Chondrocyte (in vitro differentiated cells): Measurements from ENCODE around the gene NBPF15. TPM values are rescaled to one million over a fixed set of nuclear protein-coding genes. Genes with fewer than 3 reads are reported as not detected.
"Not testable (repeated sequence)": the region's sequence is repeated elsewhere in the genome, so short reads cannot be mapped to it uniquely, and the experiment has no call there.

Experiments
- DNase-seq: peaks from one replicate; pipeline ENCODE4 v3.0.0; 2021; ENCODE audit warnings: mixed read lengths, low spot score
- H3K27ac Mint-ChIP-seq: one replicate; pipeline ENCODE4 v1.8.0; 2021; ENCODE audit warnings: mild to moderate bottlenecking, moderate library complexity, mixed read lengths; ENCODE audit not compliant: unreplicated experiment
- H3K27me3 Mint-ChIP-seq: 2 replicates; pipeline ENCODE4 v1.8.0; 2021; ENCODE audit warnings: low read depth, mixed read lengths
- H3K36me3 Mint-ChIP-seq: 2 replicates; pipeline ENCODE4 v1.8.0; 2021; ENCODE audit warnings: low read depth, mixed read lengths
- H3K4me1 Mint-ChIP-seq: 2 replicates; pipeline ENCODE4 v1.8.0; 2021; ENCODE audit warnings: low read depth, mild to moderate bottlenecking, mixed read lengths
- H3K4me3 Mint-ChIP-seq: one replicate; pipeline ENCODE4 v1.8.0; 2021; ENCODE audit warnings: mild to moderate bottlenecking, moderate library complexity, mixed read lengths; ENCODE audit not compliant: unreplicated experiment
- H3K9me3 Mint-ChIP-seq: 2 replicates; pipeline ENCODE4 v1.8.0; 2021; ENCODE audit warnings: low read depth, mixed read lengths
- long read RNA-seq: library from polyadenylated mRNA; stranded (forward); transcript quantifications from one replicate; pipeline ENCODE4 v2.0.0, GENCODE V29; 2021
- total RNA-seq: library from RNA; stranded (reverse); gene quantifications from 3 replicates; pipeline ENCODE4 v1.2.1, GENCODE V29; 2021
- TF ChIP-seq, protein P1 (sequence below): fragments of 200-600 bp; sonication (generic); IDR thresholded peaks from 2 replicates; pipeline ENCODE4 v1.5.0; 2021; ENCODE audit warnings: antibody characterized with exemption, mild to moderate bottlenecking, moderate library complexity

Gene NBPF15, protein sequence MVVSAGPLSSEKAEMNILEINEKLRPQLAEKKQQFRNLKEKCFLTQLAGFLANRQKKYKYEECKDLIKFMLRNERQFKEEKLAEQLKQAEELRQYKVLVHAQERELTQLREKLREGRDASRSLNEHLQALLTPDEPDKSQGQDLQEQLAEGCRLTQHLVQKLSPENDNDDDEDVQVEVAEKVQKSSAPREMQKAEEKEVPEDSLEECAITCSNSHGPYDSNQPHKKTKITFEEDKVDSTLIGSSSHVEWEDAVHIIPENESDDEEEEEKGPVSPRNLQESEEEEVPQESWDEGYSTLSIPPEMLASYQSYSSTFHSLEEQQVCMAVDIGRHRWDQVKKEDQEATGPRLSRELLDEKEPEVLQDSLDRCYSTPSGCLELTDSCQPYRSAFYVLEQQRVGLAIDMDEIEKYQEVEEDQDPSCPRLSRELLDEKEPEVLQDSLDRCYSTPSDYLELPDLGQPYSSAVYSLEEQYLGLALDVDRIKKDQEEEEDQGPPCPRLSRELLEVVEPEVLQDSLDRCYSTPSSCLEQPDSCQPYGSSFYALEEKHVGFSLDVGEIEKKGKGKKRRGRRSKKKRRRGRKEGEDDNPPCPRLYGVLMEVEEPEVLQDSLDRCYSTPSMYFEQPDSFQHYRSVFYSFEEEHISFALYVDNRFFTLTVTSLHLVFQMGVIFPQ
- 54.1 to 64.2 TPM (median 59.2 TPM) in 3 replicates for total RNA-seq
- long read RNA-seq, partial matches to known transcripts: 3 of 50 reads
- long read RNA-seq, other reads (novel, unspliced or antisense): 47 of 50 reads

DNA sequence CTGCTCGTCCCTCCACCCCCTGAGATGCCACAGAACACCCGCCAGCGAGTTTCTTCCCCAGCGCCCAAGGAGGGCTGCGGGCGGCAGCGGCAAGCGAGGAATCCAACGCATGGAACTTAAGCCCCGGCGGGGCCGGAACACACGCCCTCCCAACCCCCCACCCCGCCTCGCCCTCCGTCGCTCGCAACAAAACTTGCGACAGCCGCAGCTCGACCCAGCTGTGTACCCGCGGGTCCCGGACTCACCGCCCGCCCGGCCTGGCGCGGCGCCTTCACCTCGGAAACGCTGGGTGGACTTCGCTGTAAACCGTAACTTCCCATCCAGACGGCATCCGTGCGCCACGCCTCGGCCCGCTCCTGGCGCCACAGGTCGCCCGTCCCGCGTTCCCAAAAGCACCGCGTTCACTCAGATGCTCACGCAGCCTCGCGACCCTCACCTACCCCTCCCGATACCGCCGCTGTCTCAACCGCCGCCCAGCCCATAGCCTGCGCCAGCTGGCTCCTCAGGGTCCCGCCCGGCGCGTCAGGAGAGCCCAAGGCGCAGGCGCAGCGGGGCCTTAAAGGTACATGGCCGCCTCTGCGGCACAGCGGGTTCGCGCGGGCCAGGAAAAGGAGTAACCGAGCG lies at the start of gene NBPF15:
Gene NBPF15 (minus strand): TSS at position 534 of the 624 bp plus-strand sequence. CDS start 21,666 bp downstream, outside the sequence.
- not testable (repeated sequence) for DNase-seq, H3K27me3 Mint-ChIP-seq, H3K4me1 Mint-ChIP-seq, H3K36me3 Mint-ChIP-seq, H3K9me3 Mint-ChIP-seq
- H3K4me3 Mint-ChIP-seq: peak within 1 kb of the TSS; percentile 98
- H3K27ac Mint-ChIP-seq: peak within 1 kb of the TSS; percentile 94

DNA sequence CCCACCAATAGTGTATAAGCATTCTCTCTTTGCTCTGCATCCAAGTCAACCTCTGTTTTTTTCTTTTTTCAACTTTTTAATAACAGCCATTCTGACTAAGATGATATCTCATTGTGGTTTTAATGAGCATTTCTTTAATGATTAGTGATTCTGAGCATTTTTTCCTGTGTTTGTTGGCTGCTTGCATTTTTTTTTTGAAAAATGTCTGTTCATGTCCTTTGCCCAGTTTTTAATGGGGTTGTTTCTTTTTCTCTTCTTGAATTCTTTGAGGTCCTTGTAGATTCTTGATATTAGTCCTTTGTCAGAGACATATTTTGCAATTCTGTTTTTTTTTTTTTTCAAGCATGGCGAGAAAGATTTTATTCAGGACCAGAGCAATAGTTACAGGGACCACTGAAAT lies 35.0 kb upstream of the NBPF15 start:
- not testable (repeated sequence) for H3K36me3 Mint-ChIP-seq, H3K27ac Mint-ChIP-seq, DNase-seq, H3K4me1 Mint-ChIP-seq, H3K9me3 Mint-ChIP-seq, H3K4me3 Mint-ChIP-seq, H3K27me3 Mint-ChIP-seq

DNA sequence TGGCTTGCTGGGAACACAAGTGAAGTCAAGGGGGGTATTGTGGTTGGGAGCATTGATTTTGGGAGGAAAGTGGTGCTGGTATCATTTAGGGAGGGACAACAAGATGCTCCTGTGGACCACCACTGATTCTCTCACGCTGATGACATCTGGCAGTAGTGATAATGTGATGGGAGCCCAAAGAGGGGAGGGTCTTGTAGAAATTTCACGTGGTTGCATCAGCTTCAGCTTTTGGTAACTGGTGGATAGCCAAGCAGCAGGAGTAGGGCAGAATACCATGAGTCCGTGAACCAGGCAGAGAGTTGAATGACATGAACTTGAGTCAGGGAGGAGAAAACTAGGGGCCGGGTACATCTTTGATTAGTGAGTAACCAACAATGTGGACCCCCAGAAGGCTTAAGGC lies 32.7 kb upstream of the NBPF15 start:
- H3K27me3 Mint-ChIP-seq, H3K4me3 Mint-ChIP-seq, H3K27ac Mint-ChIP-seq, H3K4me1 Mint-ChIP-seq, H3K9me3 Mint-ChIP-seq, H3K36me3 Mint-ChIP-seq, DNase-seq: not testable (repeated sequence)

DNA sequence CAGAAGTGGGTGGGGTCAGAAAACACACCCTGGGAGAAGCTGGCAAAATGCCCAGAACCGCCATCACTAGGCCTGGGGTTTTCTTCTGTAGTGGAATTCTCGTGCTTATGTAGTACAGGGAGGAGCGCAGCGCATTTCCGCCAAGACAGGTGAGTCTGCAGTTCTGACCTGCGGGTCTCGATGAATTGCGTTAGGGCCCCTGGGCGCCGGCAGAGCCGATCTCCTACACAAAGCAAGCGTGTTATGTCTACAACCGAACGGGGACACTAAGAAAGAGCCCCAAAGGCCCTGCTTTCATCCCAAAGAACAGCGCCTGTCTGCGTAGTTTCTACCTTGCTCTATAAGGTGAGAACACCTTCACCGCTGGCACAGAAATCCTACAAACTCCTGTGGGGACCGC lies 28.9 kb upstream of the NBPF15 start:
- not testable (repeated sequence) for H3K9me3 Mint-ChIP-seq, DNase-seq, H3K27ac Mint-ChIP-seq, H3K4me3 Mint-ChIP-seq, H3K36me3 Mint-ChIP-seq, H3K4me1 Mint-ChIP-seq, H3K27me3 Mint-ChIP-seq

DNA sequence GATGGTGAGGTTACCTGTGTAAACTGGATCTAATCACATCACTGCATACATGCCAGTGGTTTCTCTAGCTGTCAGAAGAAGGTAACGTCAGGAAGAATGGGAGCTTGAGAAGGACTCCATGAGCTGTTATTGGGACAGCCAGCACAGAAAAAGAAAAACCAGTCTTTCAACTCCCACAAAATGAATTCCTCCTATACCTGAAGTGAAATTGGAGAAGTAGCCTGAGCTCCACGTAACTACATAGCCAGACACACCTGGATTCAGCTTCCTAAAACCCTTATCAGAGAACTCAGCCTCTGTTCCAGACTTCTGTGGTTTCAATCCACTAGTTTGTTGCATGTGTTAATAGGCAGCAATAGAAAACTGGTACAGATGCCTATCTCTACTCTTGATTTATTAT lies 25.5 kb upstream of the NBPF15 start:
- H3K4me1 Mint-ChIP-seq, H3K9me3 Mint-ChIP-seq, H3K36me3 Mint-ChIP-seq: not testable (repeated sequence)

DNA sequence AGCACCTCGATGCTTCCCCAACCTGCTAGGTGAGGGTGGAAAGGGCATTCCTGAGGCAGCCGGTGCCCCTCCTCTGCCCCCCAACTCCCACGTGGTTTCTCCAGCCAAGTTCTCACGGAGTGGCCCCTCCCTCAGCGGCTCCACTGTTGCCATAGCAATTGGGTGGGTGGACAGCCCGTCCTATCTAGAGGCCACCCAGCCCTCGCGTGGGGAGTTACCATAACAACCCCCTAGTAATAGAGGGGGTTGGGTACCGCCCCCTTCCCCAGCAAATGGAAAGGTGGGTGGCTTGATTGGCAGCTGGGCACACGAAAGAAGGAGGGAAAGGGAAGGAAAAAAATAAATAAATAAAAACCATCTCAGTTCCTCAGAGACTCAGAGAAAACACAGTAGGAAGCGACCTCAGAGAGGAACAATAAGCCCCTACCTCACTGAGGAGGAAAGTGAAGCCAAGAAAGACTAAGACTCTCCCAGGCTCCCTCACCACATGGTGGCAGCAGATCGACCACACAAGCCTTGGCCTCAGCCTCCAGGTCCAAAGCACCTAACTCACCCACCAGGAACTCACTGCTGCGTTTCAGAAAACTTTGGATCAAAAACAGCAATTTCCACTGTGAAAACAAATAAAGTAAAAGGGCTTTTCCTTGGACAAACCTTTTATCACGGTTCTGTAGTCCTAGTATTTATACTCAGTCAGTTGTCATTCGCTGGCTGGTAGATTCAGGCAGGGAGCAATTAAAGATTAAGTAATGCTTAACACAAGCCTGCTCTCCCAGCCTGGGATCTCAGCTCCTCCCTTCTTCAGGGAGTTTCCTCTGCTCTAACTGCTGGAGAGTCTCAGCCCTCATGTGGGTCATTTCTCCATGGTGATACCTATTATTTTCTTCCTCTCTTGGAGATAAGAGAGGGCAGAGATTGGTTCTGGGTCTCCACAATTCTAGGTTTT lies 23.9 kb upstream of the NBPF15 start:
- not testable (repeated sequence) for H3K27ac Mint-ChIP-seq, H3K4me3 Mint-ChIP-seq, H3K9me3 Mint-ChIP-seq, H3K27me3 Mint-ChIP-seq, DNase-seq, H3K36me3 Mint-ChIP-seq, H3K4me1 Mint-ChIP-seq
- TF ChIP-seq, protein P1, sequence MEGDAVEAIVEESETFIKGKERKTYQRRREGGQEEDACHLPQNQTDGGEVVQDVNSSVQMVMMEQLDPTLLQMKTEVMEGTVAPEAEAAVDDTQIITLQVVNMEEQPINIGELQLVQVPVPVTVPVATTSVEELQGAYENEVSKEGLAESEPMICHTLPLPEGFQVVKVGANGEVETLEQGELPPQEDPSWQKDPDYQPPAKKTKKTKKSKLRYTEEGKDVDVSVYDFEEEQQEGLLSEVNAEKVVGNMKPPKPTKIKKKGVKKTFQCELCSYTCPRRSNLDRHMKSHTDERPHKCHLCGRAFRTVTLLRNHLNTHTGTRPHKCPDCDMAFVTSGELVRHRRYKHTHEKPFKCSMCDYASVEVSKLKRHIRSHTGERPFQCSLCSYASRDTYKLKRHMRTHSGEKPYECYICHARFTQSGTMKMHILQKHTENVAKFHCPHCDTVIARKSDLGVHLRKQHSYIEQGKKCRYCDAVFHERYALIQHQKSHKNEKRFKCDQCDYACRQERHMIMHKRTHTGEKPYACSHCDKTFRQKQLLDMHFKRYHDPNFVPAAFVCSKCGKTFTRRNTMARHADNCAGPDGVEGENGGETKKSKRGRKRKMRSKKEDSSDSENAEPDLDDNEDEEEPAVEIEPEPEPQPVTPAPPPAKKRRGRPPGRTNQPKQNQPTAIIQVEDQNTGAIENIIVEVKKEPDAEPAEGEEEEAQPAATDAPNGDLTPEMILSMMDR: peak; percentile 42

More for the DNA sequence above, 25.5 kb upstream of the NBPF15 start:
- H3K4me3 Mint-ChIP-seq, H3K27ac Mint-ChIP-seq, H3K27me3 Mint-ChIP-seq, DNase-seq: not testable (repeated sequence)

DNA sequence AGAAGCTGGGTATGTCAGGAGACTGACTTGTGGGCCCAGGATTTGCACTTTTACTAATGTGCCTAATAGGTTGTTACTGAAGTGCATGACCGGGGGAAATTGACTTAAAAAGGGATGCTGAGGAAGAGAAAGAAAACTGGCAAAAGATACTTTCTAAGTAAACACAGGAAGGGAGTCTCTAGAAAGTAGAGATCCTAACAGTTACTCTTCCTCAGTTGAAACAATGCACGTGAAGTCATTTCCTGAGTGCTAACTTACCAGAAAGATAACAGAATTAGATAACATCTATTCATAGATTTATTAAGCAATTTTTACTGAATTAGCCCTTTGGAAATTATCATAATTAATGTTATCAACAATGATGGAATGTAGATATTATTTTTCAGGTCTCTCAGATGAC lies 12.4 kb upstream of the NBPF15 start:
- H3K36me3 Mint-ChIP-seq, H3K4me3 Mint-ChIP-seq, H3K27me3 Mint-ChIP-seq, H3K4me1 Mint-ChIP-seq, H3K9me3 Mint-ChIP-seq, H3K27ac Mint-ChIP-seq, DNase-seq: not testable (repeated sequence)

DNA sequence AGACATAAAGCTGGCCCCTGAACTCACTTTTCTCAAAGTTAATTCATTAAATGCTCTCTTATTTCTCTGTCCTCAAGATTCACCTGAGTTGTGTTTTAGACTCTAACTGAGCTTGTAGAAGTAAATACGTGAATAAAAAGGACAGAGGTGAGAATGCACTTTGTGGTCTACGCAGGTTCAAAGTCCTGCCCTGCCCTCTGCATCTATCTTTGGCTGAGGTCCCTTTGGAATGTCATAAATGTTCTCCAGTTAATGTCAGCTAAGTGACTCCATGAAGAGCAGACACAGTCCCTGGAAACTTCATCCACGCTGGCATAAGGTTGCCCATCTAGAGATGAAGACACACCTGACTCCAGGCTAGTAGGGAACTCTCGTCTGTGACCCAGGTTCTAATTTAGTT lies 10.0 kb upstream of the NBPF15 start:
- DNase-seq, H3K27ac Mint-ChIP-seq, H3K36me3 Mint-ChIP-seq, H3K4me1 Mint-ChIP-seq, H3K9me3 Mint-ChIP-seq, H3K27me3 Mint-ChIP-seq, H3K4me3 Mint-ChIP-seq: not testable (repeated sequence)

DNA sequence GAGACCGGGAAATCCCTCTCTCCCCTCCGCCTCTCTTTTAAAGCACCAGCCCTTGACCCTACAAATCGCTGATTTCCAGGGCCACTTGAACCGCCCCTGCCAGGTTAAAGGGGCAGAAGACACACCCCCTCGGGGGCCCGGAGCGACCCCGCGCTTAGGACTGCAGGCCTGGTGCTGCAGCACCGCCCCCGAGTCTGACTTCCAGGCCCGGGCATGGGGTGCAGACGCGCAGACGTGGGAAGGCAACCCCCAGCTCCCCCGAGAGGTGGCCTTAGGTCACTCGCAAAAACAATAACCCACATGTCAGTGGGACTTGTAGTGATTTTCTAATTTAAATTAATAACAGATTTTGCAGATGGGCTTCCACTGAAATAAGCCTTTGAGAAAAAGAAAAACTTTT lies 309 bp upstream of the NBPF15 start:
- H3K36me3 Mint-ChIP-seq, DNase-seq, H3K27me3 Mint-ChIP-seq, H3K4me3 Mint-ChIP-seq, H3K9me3 Mint-ChIP-seq, H3K27ac Mint-ChIP-seq, H3K4me1 Mint-ChIP-seq: not testable (repeated sequence)

DNA sequence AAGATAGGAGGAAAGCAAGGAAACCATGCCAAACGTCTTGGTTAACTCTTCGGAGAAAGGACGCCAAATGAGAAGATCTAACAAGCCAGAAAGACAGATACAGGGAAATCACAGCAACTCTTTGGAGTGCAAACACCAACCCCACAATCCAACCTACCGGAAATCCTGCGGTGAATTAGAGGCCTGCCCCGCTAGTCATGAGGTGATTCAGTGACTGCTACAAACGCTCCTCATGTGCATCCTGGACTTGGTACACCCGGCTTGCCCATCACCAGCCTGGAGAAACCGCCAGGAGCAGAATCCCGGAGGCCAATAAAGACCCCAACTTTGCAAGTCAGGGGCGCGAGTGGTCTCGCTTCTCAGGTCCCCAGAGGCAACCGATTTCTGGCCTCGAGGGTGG lies 783 bp downstream of the NBPF15 start:
- not testable (repeated sequence) for DNase-seq, H3K36me3 Mint-ChIP-seq, H3K27me3 Mint-ChIP-seq, H3K9me3 Mint-ChIP-seq, H3K4me1 Mint-ChIP-seq
- Mint-ChIP-seq H3K4me3 (peak overlapping the region; percentile 98), H3K27ac (peak overlapping the region; percentile 54)

DNA sequence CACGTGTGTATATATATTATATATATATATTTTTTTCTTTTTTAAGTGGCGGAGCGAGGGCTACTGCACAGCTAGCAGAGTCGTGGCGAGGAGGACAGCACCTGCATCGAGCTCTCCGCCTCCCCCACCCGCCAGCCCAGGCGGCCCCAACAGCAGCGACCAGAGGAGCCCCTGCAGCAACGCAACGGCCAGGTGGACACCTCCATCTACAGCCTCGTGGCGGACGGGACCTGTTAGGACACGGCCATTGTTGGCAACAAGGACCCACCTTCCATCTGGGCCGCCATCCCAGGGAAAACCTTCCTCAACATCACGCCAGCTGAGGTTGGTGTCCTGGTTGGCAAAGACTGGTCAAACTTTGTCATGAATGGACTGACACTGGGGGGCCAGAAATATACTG lies 19.1 kb downstream of the NBPF15 start:
- not testable (repeated sequence) for DNase-seq, H3K4me1 Mint-ChIP-seq, H3K9me3 Mint-ChIP-seq, H3K27ac Mint-ChIP-seq, H3K36me3 Mint-ChIP-seq, H3K27me3 Mint-ChIP-seq, H3K4me3 Mint-ChIP-seq
